Testis (tissue), 3 donors: ENCODE data around the gene PRR5L. TPM values are rescaled to one million over a fixed set of nuclear protein-coding genes. Genes with fewer than 3 reads are reported as not detected.

ENCODE experiments used
- DNase-seq: peaks from one replicate; pipeline ENCODE4 v3.0.0-alpha.2; 2019
- H3K27ac ChIP-seq, 2 donors: fragments of 200-600 bp; sonication (generic); one replicate each; pipeline ENCODE4 v1.5.1; 2019
- H3K27me3 ChIP-seq: fragments of 200-600 bp; sonication (generic); one replicate; pipeline ENCODE4 v1.5.1; 2019
- H3K36me3 ChIP-seq: fragments of 200-600 bp; sonication (generic); one replicate; pipeline ENCODE4 v1.5.1; 2017; ENCODE audit warnings: low read depth; ENCODE audit errors: missing control alignments
- H3K4me1 ChIP-seq: fragments of 200-600 bp; sonication (generic); one replicate; pipeline ENCODE4 v1.5.1; 2019
- H3K4me3 ChIP-seq, 2 donors: fragments of 200-600 bp; sonication (generic); one replicate each; pipeline ENCODE4 v1.5.1; 2017 to 2019
- H3K9me3 ChIP-seq: fragments of 200-600 bp; sonication (generic); one replicate; pipeline ENCODE4 v1.5.1; 2017
- POLR2A ChIP-seq: fragments of 450-650 bp; IDR thresholded peaks from one replicate; pipeline ENCODE4 v1.6.1; 2017; ENCODE audit warnings: antibody characterized with exemption, mild to moderate bottlenecking, moderate library complexity
- WGBS, 2 donors: methylation state at CpG; one replicate each; pipeline ENCODE4 v1.1.5; 2018; 5-methylcytosine and 5-hydroxymethylcytosine counted together
- intact Hi-C: fragments of 100-400 bp; cut with DNase I; formaldehyde crosslinking; loops from one replicate; pipeline ENCODE4 v1.15.1; 2023; ENCODE audit warnings: low total_unique reads
- polyA plus RNA-seq: library from polyadenylated mRNA; stranded (reverse); fragments of 350-450 nt; fragmentation: Illumina TruSeq; extraction: RNeasy Lipid Tissue Mini Kit (QIAGEN cat#74804); gene quantifications from one replicate; pipeline ENCODE4 v1.2.3, GENCODE V29; 2014; ENCODE audit warnings: low read depth, low replicate concordance; ENCODE audit not compliant: insufficient read depth
- total RNA-seq, 2 donors: library from RNA; depleted of rRNA; stranded (reverse); fragments of >200 nt; gene quantifications; one replicate each; pipeline ENCODE4 v1.2.3, GENCODE V29; 2016
- TF ChIP-seq, protein P1 (sequence below), 3 experiments: fragments of 450-650 bp in 2 of 3; fragments of 200-600 bp in 1 of 3; sonication (generic) in 1 of 3; IDR thresholded peaks; one replicate each; pipeline ENCODE4 v1.5.1; 2016 to 2019; ENCODE audit warnings: antibody characterized with exemption in 3 of 3, mild to moderate bottlenecking in 2 of 3, moderate library complexity in 1 of 3

PRR5L gene
- total and polyA plus RNA-seq, 3 donors from 2014 or later: 8.1 to 15.4 (median 14.7) TPM

DNA sequence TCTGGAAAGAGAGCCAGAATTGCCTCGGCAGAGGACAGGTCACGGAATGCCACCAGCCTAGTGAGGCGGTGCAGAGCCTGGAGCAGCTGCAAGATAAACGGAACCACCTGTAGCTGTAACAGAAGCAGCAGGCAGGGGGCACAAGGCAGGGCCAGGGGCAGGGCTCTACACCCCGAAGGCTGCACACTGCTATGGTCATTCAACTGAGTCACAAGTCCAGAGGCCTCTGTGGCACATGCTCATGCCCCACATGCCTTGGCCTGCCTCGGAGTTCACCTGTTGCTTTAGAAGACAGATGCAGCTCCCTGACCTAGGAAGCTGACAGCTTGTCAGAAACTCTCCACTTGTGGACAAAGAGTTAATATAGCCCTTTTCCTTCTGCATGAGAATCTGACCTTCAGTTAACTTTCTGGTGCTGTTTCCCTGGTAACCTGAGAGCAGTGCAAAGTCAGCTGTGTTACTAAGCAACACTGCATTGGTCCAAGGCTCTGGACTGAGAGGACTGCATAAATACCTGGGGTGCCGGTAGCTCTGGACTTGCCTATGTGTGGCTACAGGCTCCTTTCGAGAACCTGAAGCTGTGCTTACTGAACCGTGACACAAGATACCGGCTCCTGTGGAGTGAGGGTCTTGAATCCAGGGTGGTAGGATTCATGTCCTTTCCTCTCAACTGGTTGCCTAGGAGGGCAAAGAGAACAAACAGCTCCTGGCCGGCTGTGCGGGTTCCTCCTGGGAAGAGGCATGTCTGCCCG lies 17.4 kb upstream of the PRR5L start:
- Histone ChIP-seq H3K27me3 (no peaks in the 10 kb centered on the region), H3K4me3 (no peak overlapping the region), H3K9me3 (no peaks in the 10 kb centered on the region), H3K36me3 (no peaks in the 10 kb centered on the region), H3K4me1 (no peaks in the 10 kb centered on the region), H3K27ac (no peak overlapping the region)
- no peak for DNase-seq
- WGBS, 2 donors: 82 to 88% methylated on average over 9 to 13 of the region's 13 CpGs
- intact Hi-C loops: no loop called here
- TF ChIP-seq, protein P1, sequence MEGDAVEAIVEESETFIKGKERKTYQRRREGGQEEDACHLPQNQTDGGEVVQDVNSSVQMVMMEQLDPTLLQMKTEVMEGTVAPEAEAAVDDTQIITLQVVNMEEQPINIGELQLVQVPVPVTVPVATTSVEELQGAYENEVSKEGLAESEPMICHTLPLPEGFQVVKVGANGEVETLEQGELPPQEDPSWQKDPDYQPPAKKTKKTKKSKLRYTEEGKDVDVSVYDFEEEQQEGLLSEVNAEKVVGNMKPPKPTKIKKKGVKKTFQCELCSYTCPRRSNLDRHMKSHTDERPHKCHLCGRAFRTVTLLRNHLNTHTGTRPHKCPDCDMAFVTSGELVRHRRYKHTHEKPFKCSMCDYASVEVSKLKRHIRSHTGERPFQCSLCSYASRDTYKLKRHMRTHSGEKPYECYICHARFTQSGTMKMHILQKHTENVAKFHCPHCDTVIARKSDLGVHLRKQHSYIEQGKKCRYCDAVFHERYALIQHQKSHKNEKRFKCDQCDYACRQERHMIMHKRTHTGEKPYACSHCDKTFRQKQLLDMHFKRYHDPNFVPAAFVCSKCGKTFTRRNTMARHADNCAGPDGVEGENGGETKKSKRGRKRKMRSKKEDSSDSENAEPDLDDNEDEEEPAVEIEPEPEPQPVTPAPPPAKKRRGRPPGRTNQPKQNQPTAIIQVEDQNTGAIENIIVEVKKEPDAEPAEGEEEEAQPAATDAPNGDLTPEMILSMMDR (IDR thresholded peaks at IDR 0.05): no peak
- TF ChIP-seq POLR2A: no peak

DNA sequence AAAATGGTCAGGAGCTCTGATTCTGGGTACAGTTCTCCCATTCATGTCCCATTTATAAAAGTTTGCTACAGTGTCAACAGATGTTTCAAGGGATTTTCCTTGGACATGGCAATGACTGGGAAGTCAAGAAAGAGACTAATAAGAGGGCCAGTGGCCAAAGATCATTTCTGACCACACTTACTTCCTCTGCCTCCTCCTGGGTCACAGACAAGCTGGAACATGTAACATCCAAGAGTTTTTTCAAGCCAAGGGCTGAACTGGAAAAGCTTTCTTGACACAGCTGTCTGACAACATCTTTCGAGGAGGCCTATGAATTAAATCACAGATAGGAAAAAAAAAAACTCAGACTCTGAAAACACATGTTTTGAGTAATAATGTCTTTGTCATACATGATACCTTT lies 15.6 kb upstream of the PRR5L start:
- TF ChIP-seq, protein P1 (IDR thresholded peaks at IDR 0.05): no peak
- TF ChIP-seq POLR2A: no peak

DNA sequence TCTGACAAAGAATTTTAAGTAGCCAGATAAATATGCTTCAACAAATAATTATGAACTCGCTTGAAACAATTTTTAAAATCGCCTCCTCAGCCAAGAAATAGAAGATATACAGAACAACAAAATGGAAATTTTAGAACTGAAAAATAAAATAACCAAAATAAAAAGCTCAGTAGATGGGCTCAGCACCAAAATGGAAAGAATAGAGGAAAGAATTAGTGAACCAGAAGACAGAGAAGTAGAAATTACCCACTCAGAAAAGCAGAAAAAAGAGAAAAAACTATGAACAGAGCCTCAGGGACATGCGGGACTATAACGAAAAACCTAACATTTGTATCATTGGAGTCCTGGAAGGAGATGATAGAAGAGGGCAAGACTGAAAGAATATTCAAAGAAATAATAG lies 14.2 kb upstream of the PRR5L start:
- Histone ChIP-seq H3K9me3 (no peaks in the 10 kb centered on the region), H3K27ac (no peak overlapping the region), H3K4me1 (no peaks in the 10 kb centered on the region), H3K36me3 (no peaks in the 10 kb centered on the region), H3K27me3 (no peaks in the 10 kb centered on the region), H3K4me3 (no peak overlapping the region)
- intact Hi-C loops: no loop called here
- 81 to 97% methylated on average over 4 of the region's 4 CpGs for WGBS, 2 donors
- no peak for DNase-seq
- TF ChIP-seq, protein P1 (IDR thresholded peaks at IDR 0.05): no peak
- no peak for TF ChIP-seq POLR2A

More for the DNA sequence above, 15.6 kb upstream of the PRR5L start:
- intact Hi-C loops: no loop called here
- Histone ChIP-seq H3K27ac (no peak overlapping the region), H3K4me3 (no peak overlapping the region), H3K27me3 (no peaks in the 10 kb centered on the region), H3K36me3 (no peaks in the 10 kb centered on the region), H3K4me1 (no peaks in the 10 kb centered on the region), H3K9me3 (no peaks in the 10 kb centered on the region)
- 68 to 83% methylated on average over 1 of the region's 1 CpG for WGBS, 2 donors
- DNase-seq: no peak

DNA sequence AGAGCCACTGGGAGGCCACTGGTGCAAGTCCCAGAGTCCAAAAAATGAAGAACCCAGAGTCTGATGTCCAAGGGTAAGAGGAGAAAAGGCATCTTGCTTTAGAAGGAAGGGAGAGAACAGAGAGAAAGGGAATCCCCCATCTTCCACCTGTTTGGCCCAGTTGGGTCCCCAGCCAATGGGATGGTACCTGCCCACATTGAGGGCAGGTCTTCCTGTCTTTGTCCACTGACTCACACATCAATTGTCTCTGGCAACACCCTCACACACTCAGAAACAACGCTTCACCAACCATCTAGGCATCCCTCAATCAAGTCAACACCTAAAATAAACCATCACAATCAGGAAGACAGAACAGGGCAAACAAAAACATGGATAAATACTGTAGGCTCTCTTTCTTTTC lies 13.2 kb upstream of the PRR5L start:
- Histone ChIP-seq H3K9me3 (no peaks in the 10 kb centered on the region), H3K36me3 (no peaks in the 10 kb centered on the region), H3K27ac (no peak overlapping the region), H3K4me1 (no peaks in the 10 kb centered on the region), H3K27me3 (no peaks in the 10 kb centered on the region), H3K4me3 (no peak overlapping the region)
- no peak for DNase-seq
- TF ChIP-seq, protein P1 (IDR thresholded peaks at IDR 0.05): no peak
- TF ChIP-seq POLR2A: no peak
- intact Hi-C loops: no loop called here
- WGBS, 2 donors: 83 to 94% methylated on average over 1 of the region's 1 CpG
